Mesendoderm (in vitro differentiated cells): ENCODE measurements around the gene PNLIPRP3. TPM values are rescaled to one million over a fixed set of nuclear protein-coding genes. Genes with fewer than 3 reads are reported as not detected.

Source experiments
- DNase-seq: peaks from one replicate; pipeline ENCODE4 v3.0.0; 2013
- H2AK5ac ChIP-seq: 2 replicates; pipeline ENCODE4 v1.6.1; 2013; ENCODE audit warnings: low read length, inconsistent platforms
- H2BK120ac ChIP-seq: 2 replicates; pipeline ENCODE4 v1.6.1; 2013; ENCODE audit warnings: low read depth, mild to moderate bottlenecking, low read length, moderate library complexity, mixed read lengths
- H2BK15ac ChIP-seq: replicated peaks from 2 replicates; pipeline ENCODE4 v1.6.1; 2013; ENCODE audit warnings: low read depth, mild to moderate bottlenecking, moderate library complexity
- H2BK5ac ChIP-seq: 2 replicates; pipeline ENCODE4 v1.6.1; 2013; ENCODE audit warnings: low read length, inconsistent platforms
- H3K18ac ChIP-seq: 2 replicates; pipeline ENCODE4 v1.6.1; 2013; ENCODE audit warnings: mild to moderate bottlenecking, low read length, mixed read lengths
- H3K23ac ChIP-seq: one replicate; pipeline ENCODE4 v1.6.1; 2013; ENCODE audit warnings: low read length
- H3K27ac ChIP-seq: 2 replicates; pipeline ENCODE4 v1.5.1; 2013; ENCODE audit warnings: low read depth, mild to moderate bottlenecking, inconsistent platforms, low read length, moderate library complexity
- H3K27me3 ChIP-seq: 2 replicates; pipeline ENCODE4 v1.6.1; 2013; ENCODE audit warnings: low read length, control low read depth, mild to moderate bottlenecking, inconsistent platforms; ENCODE audit not compliant: insufficient read depth, poor library complexity
- H3K36me3 ChIP-seq: 2 replicates; pipeline ENCODE4 v1.6.1; 2013; ENCODE audit warnings: low read length, inconsistent platforms; ENCODE audit not compliant: control insufficient read depth, insufficient read depth
- H3K4ac ChIP-seq: one replicate; pipeline ENCODE4 v1.6.1; 2013; ENCODE audit warnings: low read depth, mild to moderate bottlenecking, low read length, moderate library complexity
- H3K4me1 ChIP-seq: 2 replicates; pipeline ENCODE4 v1.6.1; 2013; ENCODE audit warnings: low read depth, low read length, inconsistent platforms; ENCODE audit not compliant: control insufficient read depth
- H3K4me2 ChIP-seq: 2 replicates; pipeline ENCODE4 v1.6.1; 2013; ENCODE audit warnings: low read length
- H3K4me3 ChIP-seq: 2 replicates; pipeline ENCODE4 v1.5.1; 2013; ENCODE audit warnings: mild to moderate bottlenecking, low read length
- H3K56ac ChIP-seq: one replicate; pipeline ENCODE4 v1.6.1; 2013; ENCODE audit warnings: low read length
- H3K79me1 ChIP-seq: 2 replicates; pipeline ENCODE4 v1.6.1; 2013; ENCODE audit warnings: low read length, inconsistent platforms
- H3K79me2 ChIP-seq: 2 replicates; pipeline ENCODE4 v1.6.1; 2013; ENCODE audit warnings: mild to moderate bottlenecking, low read length; ENCODE audit not compliant: control insufficient read depth, insufficient read depth
- H3K9ac ChIP-seq: 2 replicates; pipeline ENCODE4 v1.6.1; 2013; ENCODE audit warnings: low read length, inconsistent platforms
- H4K5ac ChIP-seq: one replicate; pipeline ENCODE4 v1.6.1; 2013; ENCODE audit warnings: low read length
- H4K8ac ChIP-seq: one replicate; pipeline ENCODE4 v1.6.1; 2013; ENCODE audit warnings: low read depth, mild to moderate bottlenecking, control low read depth, low read length, moderate library complexity
- WGBS: extraction: QIAGEN DNeasy Blood & Tissue Kit; methylation state at CpG from one replicate; pipeline ENCODE4 v1.1.7; 2013; ENCODE audit warnings: low lambda C conversion rate, missing lambda C conversion rate; ENCODE audit not compliant: insufficient coverage; ENCODE audit errors: extremely low coverage; 5-methylcytosine and 5-hydroxymethylcytosine counted together
- small RNA-seq: library from polyadenylated mRNA; stranded (forward); fragments of <200 nt; extraction: miRNeasy Mini kit (QIAGEN cat#:217004); gene quantifications from one replicate; pipeline ENCODE3, GENCODE V24; 2013; ENCODE audit not compliant: insufficient read depth

Gene PNLIPRP3

GRCh38 chr10:116521424-116522290 lies 94.0 kb downstream of the PNLIPRP3 start:
- no peak overlapping the region for H2BK15ac ChIP-seq
- no peak overlapping the region for H3K4me2 ChIP-seq
- DNase-seq, result peak; percentile 37
- no peak overlapping the region for H2BK120ac ChIP-seq
- no peak overlapping the region for H2AK5ac ChIP-seq
- no peaks in the 10 kb centered on the region for H3K79me1 ChIP-seq
- H3K4me3 ChIP-seq, result no peak overlapping the region
- no peaks in the 10 kb centered on the region for H3K4me1 ChIP-seq
- no peak overlapping the region for H4K5ac ChIP-seq
- no peak overlapping the region for H3K18ac ChIP-seq
- no CpG with 5 or more reads among the region's 10 CpGs for WGBS
- no peak overlapping the region for H3K4ac ChIP-seq
- no peak overlapping the region for H3K9ac ChIP-seq
- no peak overlapping the region for H2BK5ac ChIP-seq
- no peaks in the 10 kb centered on the region for H3K27me3 ChIP-seq
- H4K8ac ChIP-seq, result no peak overlapping the region
- no peaks in the 10 kb centered on the region for H3K79me2 ChIP-seq
- no peaks in the 10 kb centered on the region for H3K36me3 ChIP-seq
- H3K23ac ChIP-seq, result no peak overlapping the region
- no peak overlapping the region for H3K56ac ChIP-seq
- no peak overlapping the region for H3K27ac ChIP-seq

- Histone ChIP-seq H3K4me2 (no peak overlapping the region), H3K56ac (no peak overlapping the region), H3K79me1 (no peaks in the 10 kb centered on the region), H2BK120ac (no peak overlapping the region), H4K5ac (no peak overlapping the region), H3K79me2 (no peaks in the 10 kb centered on the region), H3K27me3 (no peaks in the 10 kb centered on the region), H3K18ac (no peak overlapping the region), H3K36me3 (no peaks in the 10 kb centered on the region), H2AK5ac (no peak overlapping the region), H3K4me3 (no peak overlapping the region), H3K9ac (no peak overlapping the region), H3K23ac (no peak overlapping the region), H4K8ac (no peak overlapping the region), H3K4ac (no peak overlapping the region), H2BK5ac (no peak overlapping the region), H3K27ac (no peak overlapping the region), H2BK15ac (no peak overlapping the region), H3K4me1 (no peaks in the 10 kb centered on the region)
- DNase-seq, result no peak
- no CpG with 5 or more reads among the region's 8 CpGs for WGBS
Observed at GRCh38 chr10:116522803-116523381, 95.2 kb downstream of the PNLIPRP3 start.

GRCh38 chr10:116524736-116525135 lies 97.1 kb downstream of the PNLIPRP3 start:
- H4K5ac ChIP-seq, result no peak overlapping the region
- no peak overlapping the region for H2BK120ac ChIP-seq
- H3K56ac ChIP-seq, result no peak overlapping the region
- no peaks in the 10 kb centered on the region for H3K79me1 ChIP-seq
- H3K79me2 ChIP-seq, result no peaks in the 10 kb centered on the region
- WGBS, result no CpG with 5 or more reads among the region's 3 CpGs
- H3K27ac ChIP-seq, result no peak overlapping the region
- H2BK15ac ChIP-seq, result no peak overlapping the region
- H3K4me3 ChIP-seq, result no peak overlapping the region
- H3K36me3 ChIP-seq, result no peaks in the 10 kb centered on the region
- H3K23ac ChIP-seq, result no peak overlapping the region
- H3K27me3 ChIP-seq, result no peaks in the 10 kb centered on the region
- H2AK5ac ChIP-seq, result no peak overlapping the region
- no peak for DNase-seq
- H3K4ac ChIP-seq, result no peak overlapping the region
- no peak overlapping the region for H3K9ac ChIP-seq
- no peaks in the 10 kb centered on the region for H3K4me1 ChIP-seq
- H3K18ac ChIP-seq, result no peak overlapping the region
- H2BK5ac ChIP-seq, result no peak overlapping the region
- no peak overlapping the region for H4K8ac ChIP-seq
- no peak overlapping the region for H3K4me2 ChIP-seq

- no peak overlapping the region for H3K4me3 ChIP-seq
Observed at GRCh38 chr10:116526219-116526618, 98.6 kb downstream of the PNLIPRP3 start.

More at GRCh38 chr10:116526219-116526618, 98.6 kb downstream of the PNLIPRP3 start:
- no peak overlapping the region for H3K4ac ChIP-seq
- no peaks in the 10 kb centered on the region for H3K36me3 ChIP-seq
- H4K8ac ChIP-seq, result no peak overlapping the region
- H3K23ac ChIP-seq, result no peak overlapping the region
- no peak overlapping the region for H3K18ac ChIP-seq
- no CpG with 5 or more reads among the region's 3 CpGs for WGBS
- H4K5ac ChIP-seq, result no peak overlapping the region
- H3K4me2 ChIP-seq, result no peak overlapping the region
- no peaks in the 10 kb centered on the region for H3K27me3 ChIP-seq
- no peak overlapping the region for H2AK5ac ChIP-seq
- H3K4me1 ChIP-seq, result no peaks in the 10 kb centered on the region
- H3K9ac ChIP-seq, result no peak overlapping the region
- no peak for DNase-seq
- no peak overlapping the region for H2BK15ac ChIP-seq
- H3K56ac ChIP-seq, result no peak overlapping the region
- no peak overlapping the region for H2BK120ac ChIP-seq
- no peaks in the 10 kb centered on the region for H3K79me2 ChIP-seq
- H3K79me1 ChIP-seq, result no peaks in the 10 kb centered on the region
- H2BK5ac ChIP-seq, result no peak overlapping the region
- no peak overlapping the region for H3K27ac ChIP-seq

Small RNAs within 50 kb of the gene (small RNA-seq; reads per million reads assigned to genes)
- gene SNRPGP6, result not detected
